PFSK-1 (cell line): Measurements from ENCODE around the gene MC2R.

Source experiments
- POLR2AphosphoS5 ChIP-seq: IDR thresholded peaks from 2 replicates; pipeline ENCODE4 v1.6.1; 2012; ENCODE audit warnings: low read depth, mild to moderate bottlenecking, control low read depth, low read length, moderate library complexity
- REST ChIP-seq, 2 experiments: IDR thresholded peaks; 2 replicates each; pipeline versions ENCODE4 v1.6.1 to v1.8.0; 2011 to 2012; ENCODE audit warnings: low read depth in 2 of 2, low read length in 2 of 2, control low read depth in 1 of 2, inconsistent platforms in 1 of 2, mild to moderate bottlenecking in 1 of 2, moderate library complexity in 1 of 2; ENCODE audit not compliant: insufficient read depth in 1 of 2
- SIN3A ChIP-seq: IDR thresholded peaks from 2 replicates; pipeline ENCODE4 v1.6.1; 2012; ENCODE audit warnings: mild to moderate bottlenecking, low read length, moderate library complexity, borderline replicate concordance; ENCODE audit not compliant: insufficient read depth

GRCh38 chr18:13890761-13891361 is 24.5 kb downstream of the MC2R start:
- no peak for TF ChIP-seq POLR2AphosphoS5
- TF ChIP-seq SIN3A = no peak
- TF ChIP-seq REST (IDR thresholded peaks at IDR 0.05; ENCODE audit: insufficient read depth in 1 of 2, low read depth in 2 of 2, low read length in 2 of 2) = no peak
